Stimulated activated CD8-positive, alpha-beta memory T cell treated with anti-CD3 and anti-CD28 coated beads, Interleukin-4, amount 100 ng/mL, for 1 hour (primary cell): ENCODE results near the gene SYTL2.
"Not testable (repeated sequence)": the region's sequence is repeated elsewhere in the genome, so short reads cannot be mapped to it uniquely, and the experiment has no call there.

Experiments used
- DNase-seq, 2 donors: peaks; one replicate each; pipeline ENCODE4 v3.0.0-alpha.2; 2020; ENCODE audit warnings: low read depth in 2 of 2, low spot score in 1 of 2

SYTL2 gene

GRCh38 chr11:85810871-85811611 is at the start of gene SYTL2:
SYTL2 (minus strand) TSS chr11:85811141; CDS start chr11:85757725, 53,416 bp downstream.
- DNase-seq = peak in 1 of 2 donors; percentile 59

- DNase-seq = not testable (repeated sequence)
These were observed 48.6 kb upstream of the SYTL2 start for GRCh38 chr11:85859541-85859940.

GRCh38 chr11:85857098-85857497 is 46.2 kb upstream of the SYTL2 start:
- DNase-seq = no peak

GRCh38 chr11:85855341-85855656 is 44.4 kb upstream of the SYTL2 start, which contains the start of gene CCDC83:
CCDC83 (plus strand) TSS chr11:85855383; CDS start chr11:85865124, 9,741 bp downstream.
- DNase-seq = no peak

- peak; percentile 60 to 79 for DNase-seq
These were observed 43.8 kb upstream of the SYTL2 start for GRCh38 chr11:85854557-85855340.

- DNase-seq = no peak
These were observed 43.2 kb upstream of the SYTL2 start for GRCh38 chr11:85854212-85854556.

GRCh38 chr11:85853541-85853940 is 42.6 kb upstream of the SYTL2 start:
- DNase-seq = not testable (repeated sequence)

GRCh38 chr11:85852754-85853153 is 41.8 kb upstream of the SYTL2 start:
- not testable (repeated sequence) for DNase-seq

GRCh38 chr11:85848556-85848955 is 37.6 kb upstream of the SYTL2 start:
- DNase-seq = no peak

- DNase-seq = no peak
These were observed 37.1 kb upstream of the SYTL2 start for GRCh38 chr11:85848006-85848405.

- DNase-seq = no peak
These were observed 36.5 kb upstream of the SYTL2 start for GRCh38 chr11:85847436-85847835.

- DNase-seq = no peak
These were observed 34.2 kb upstream of the SYTL2 start for GRCh38 chr11:85845124-85845631.

GRCh38 chr11:85844439-85845123 is 33.6 kb upstream of the SYTL2 start:
- DNase-seq = no peak

- no peak for DNase-seq
These were observed 33.0 kb upstream of the SYTL2 start for GRCh38 chr11:85843929-85844328.

- not testable (repeated sequence) for DNase-seq
These were observed 30.0 kb upstream of the SYTL2 start for GRCh38 chr11:85840932-85841331.

GRCh38 chr11:85835729-85836128 is 24.8 kb upstream of the SYTL2 start:
- DNase-seq = no peak

- no peak for DNase-seq
These were observed 24.3 kb upstream of the SYTL2 start for GRCh38 chr11:85835263-85835662.

- DNase-seq = no peak
These were observed 20.1 kb upstream of the SYTL2 start for GRCh38 chr11:85831050-85831449.

GRCh38 chr11:85829172-85829571 is 18.2 kb upstream of the SYTL2 start:
- no peak for DNase-seq

GRCh38 chr11:85828640-85828978 is 17.7 kb upstream of the SYTL2 start:
- no peak for DNase-seq

GRCh38 chr11:85827748-85828639 is 17.1 kb upstream of the SYTL2 start:
- no peak for DNase-seq
